ENCODE data around the gene OAS2. TPM values are rescaled to one million over a fixed set of nuclear protein-coding genes. Genes with fewer than 3 reads are reported as not detected.

The OAS2 gene
- total and polyA plus RNA-seq, 2 of the 8 experiments (the other 6 are each of a cell fraction or from before 2014, with no cell fraction given): 0.06 TPM; not detected in 1

DNA sequence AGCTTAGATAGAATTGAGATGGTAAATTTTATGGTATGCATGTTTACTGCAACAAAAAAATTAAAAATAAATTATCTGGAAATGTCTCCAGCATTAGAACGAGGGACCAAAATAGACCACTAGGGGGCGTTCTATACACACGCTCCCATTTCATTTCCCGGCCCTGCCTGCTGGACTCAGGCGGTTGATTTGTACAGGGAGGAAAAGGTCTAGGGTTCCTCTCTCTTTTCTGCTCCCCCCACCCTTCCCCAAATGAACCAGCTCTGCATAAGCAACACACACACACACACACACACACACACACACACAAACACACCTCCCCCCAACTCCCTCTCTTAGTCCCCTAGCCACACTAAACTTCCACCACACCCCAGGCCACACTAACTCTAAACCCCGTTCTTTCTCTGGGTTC is 70.4 kb downstream of the OAS2 start (continued):
- TF ChIP-seq, protein P1, sequence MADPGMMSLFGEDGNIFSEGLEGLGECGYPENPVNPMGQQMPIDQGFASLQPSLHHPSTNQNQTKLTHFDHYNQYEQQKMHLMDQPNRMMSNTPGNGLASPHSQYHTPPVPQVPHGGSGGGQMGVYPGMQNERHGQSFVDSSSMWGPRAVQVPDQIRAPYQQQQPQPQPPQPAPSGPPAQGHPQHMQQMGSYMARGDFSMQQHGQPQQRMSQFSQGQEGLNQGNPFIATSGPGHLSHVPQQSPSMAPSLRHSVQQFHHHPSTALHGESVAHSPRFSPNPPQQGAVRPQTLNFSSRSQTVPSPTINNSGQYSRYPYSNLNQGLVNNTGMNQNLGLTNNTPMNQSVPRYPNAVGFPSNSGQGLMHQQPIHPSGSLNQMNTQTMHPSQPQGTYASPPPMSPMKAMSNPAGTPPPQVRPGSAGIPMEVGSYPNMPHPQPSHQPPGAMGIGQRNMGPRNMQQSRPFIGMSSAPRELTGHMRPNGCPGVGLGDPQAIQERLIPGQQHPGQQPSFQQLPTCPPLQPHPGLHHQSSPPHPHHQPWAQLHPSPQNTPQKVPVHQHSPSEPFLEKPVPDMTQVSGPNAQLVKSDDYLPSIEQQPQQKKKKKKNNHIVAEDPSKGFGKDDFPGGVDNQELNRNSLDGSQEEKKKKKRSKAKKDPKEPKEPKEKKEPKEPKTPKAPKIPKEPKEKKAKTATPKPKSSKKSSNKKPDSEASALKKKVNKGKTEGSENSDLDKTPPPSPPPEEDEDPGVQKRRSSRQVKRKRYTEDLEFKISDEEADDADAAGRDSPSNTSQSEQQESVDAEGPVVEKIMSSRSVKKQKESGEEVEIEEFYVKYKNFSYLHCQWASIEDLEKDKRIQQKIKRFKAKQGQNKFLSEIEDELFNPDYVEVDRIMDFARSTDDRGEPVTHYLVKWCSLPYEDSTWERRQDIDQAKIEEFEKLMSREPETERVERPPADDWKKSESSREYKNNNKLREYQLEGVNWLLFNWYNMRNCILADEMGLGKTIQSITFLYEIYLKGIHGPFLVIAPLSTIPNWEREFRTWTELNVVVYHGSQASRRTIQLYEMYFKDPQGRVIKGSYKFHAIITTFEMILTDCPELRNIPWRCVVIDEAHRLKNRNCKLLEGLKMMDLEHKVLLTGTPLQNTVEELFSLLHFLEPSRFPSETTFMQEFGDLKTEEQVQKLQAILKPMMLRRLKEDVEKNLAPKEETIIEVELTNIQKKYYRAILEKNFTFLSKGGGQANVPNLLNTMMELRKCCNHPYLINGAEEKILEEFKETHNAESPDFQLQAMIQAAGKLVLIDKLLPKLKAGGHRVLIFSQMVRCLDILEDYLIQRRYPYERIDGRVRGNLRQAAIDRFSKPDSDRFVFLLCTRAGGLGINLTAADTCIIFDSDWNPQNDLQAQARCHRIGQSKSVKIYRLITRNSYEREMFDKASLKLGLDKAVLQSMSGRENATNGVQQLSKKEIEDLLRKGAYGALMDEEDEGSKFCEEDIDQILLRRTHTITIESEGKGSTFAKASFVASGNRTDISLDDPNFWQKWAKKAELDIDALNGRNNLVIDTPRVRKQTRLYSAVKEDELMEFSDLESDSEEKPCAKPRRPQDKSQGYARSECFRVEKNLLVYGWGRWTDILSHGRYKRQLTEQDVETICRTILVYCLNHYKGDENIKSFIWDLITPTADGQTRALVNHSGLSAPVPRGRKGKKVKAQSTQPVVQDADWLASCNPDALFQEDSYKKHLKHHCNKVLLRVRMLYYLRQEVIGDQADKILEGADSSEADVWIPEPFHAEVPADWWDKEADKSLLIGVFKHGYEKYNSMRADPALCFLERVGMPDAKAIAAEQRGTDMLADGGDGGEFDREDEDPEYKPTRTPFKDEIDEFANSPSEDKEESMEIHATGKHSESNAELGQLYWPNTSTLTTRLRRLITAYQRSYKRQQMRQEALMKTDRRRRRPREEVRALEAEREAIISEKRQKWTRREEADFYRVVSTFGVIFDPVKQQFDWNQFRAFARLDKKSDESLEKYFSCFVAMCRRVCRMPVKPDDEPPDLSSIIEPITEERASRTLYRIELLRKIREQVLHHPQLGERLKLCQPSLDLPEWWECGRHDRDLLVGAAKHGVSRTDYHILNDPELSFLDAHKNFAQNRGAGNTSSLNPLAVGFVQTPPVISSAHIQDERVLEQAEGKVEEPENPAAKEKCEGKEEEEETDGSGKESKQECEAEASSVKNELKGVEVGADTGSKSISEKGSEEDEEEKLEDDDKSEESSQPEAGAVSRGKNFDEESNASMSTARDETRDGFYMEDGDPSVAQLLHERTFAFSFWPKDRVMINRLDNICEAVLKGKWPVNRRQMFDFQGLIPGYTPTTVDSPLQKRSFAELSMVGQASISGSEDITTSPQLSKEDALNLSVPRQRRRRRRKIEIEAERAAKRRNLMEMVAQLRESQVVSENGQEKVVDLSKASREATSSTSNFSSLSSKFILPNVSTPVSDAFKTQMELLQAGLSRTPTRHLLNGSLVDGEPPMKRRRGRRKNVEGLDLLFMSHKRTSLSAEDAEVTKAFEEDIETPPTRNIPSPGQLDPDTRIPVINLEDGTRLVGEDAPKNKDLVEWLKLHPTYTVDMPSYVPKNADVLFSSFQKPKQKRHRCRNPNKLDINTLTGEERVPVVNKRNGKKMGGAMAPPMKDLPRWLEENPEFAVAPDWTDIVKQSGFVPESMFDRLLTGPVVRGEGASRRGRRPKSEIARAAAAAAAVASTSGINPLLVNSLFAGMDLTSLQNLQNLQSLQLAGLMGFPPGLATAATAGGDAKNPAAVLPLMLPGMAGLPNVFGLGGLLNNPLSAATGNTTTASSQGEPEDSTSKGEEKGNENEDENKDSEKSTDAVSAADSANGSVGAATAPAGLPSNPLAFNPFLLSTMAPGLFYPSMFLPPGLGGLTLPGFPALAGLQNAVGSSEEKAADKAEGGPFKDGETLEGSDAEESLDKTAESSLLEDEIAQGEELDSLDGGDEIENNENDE (IDR thresholded peaks at IDR 0.05; ENCODE audit: insufficient replicate concordance, low read length): no peak
- peak; percentile 87 to 91 for TF ChIP-seq RAD21 (IDR thresholded peaks at IDR 0.05 in 1 of 2, conservative IDR thresholded peaks at IDR 0.05 in 1 of 2; ENCODE audit: low read depth in 2 of 2, low read length in 2 of 2)
